ENCODE results near the gene FARP1.

Gene FARP1

DNA sequence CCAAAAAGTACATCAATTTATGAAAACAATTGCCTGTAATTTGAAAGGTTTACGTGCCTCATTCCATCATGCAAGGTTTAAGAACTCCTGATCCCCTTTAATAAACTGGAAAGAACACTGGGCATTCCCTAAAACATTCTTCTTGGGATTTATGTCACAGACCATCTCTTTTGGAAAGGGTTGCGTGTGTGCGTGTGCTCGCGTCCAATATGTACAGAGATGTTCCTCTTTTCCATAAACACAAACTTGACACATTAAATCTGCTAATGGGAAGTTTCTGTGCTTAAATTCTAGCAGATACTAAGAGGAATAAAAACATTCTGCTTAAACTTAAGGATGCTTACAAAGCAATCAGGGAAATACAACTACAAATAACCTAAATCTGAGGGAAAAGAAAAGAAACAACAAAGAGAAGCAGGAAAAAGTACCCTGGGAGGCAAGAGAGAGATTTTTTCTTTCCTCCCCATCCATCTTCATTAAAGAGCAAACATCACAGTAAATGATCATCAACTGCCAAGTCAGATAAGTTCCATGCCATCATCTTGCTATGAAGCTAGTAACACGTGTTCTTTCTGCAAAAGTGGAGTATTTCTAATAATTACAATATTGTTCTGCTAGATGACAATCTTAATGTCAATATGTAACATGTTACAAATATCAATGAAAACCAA, 350.3 kb downstream of the FARP1 start:
- DNase-seq: no peak

DNA sequence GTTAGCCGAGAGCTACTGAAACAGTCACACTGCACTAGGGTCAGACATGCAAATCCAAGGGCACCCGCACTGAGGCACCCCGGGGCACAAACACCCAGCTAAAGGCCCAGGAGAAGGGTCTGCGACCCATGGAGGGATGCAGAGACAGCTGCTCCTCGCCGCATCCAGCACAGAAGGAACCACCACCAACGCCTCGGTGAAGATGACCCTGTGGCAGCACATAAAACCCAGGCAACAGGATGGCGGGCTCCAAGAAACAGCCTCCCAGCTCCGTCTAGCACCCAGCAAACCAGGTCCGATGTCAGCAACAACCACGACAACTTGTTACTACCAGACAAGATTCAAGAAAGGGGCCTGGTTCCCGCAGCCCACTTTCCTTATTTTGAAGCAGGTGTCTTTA, 351.9 kb downstream of the FARP1 start:
- DNase-seq: no peak

DNA sequence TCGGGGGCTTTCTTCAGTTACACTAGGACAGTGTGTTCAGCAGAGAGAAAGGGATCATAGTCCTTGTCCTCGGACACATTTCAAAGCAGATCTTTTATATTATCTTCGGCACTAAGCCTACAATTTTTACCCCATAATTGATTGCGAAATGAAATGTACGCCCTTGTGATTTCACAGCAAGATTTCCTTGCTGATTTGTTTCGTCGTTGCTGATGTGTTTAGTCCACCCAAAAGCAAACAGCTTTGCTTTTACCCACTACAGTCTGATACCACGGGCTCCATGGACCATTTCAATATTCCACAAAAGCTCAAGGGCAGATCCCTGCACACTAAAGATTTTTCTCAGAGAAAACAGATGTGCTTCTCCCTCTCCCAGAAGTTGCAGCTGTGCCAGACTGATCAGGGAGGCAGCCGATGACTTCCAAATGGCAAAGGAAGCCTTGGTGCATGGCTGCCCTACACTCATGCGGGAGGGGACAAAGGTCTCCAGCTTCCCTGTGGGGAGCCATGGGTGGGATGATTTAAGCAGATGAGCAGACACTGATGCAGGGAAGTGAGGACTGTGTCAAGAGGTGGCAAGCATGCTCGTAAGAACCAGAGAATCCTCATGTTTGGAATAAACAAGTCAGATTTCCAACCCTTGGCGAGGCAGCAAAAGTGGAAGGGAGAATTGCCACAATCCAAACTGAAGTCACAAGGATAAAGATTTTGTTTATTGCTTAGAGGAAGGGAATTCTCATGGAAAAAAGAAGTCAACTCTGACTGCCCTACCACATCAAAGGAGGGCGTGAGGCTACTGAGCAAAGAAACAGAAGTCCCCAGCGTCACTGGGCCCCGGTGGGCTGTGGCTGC, 353.0 kb downstream of the FARP1 start:
- no peak for DNase-seq

GRCh38 chr13:98496479-98496791, 353.5 kb downstream of the FARP1 start:
- DNase-seq: no peak

GRCh38 chr13:98496966-98497365, 354.1 kb downstream of the FARP1 start:
- DNase-seq: no peak

- no peak for DNase-seq
These were observed 358.1 kb downstream of the FARP1 start for GRCh38 chr13:98500963-98501421.

DNA sequence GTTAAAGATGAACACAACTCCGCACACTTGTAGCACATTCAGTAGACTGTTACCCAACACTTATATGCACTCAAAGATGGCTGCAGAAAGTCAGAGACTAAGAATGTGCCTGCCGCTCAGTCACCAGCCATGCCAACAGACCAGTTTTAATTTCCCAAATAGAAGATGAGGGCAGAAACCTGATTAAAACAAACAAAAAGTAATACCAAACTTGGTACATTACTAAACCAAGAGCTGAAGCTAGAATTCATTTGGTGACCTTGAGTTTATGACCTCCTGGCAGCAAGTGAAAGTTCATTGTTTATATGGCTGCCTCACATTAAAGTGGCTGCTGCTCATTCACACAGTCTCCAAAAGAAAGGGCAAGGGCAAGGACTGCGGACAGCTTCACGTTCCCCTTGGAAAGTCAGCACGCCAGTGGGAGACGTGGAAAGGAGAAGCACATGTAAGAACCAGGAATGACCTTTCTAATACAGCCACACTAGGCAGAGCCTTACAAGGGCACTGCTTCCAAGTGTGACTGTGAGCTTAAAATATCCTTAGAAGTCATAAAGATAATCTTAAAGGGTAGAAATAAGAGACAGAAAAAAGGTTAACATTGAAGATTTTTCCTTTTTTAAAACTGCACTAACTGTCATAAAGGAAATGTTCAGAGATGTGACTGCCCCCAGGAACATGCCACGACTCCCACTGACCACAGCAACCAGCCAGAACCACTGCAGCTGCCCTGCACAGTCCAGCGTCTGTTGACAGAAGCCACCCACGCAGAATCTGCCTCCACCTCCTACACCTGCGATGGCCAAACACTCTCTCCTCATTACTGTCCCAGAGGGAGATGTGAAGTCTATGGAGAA, 360.5 kb downstream of the FARP1 start:
- DNase-seq: no peak

DNA sequence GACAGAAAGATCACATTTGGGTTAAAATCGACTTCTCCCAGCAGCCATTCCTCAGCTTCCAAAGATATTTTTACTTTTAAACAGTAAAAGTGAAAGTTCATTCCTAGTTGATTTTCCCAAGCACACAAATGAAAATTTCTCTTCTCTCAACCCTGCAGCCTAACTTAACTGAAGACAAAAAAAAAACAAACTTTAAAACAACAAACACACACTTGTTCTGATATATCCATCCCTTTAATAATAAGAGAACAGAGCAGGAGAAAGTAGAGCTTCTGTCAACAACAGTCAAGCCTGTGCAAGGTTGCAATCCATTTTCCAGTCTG, 361.1 kb downstream of the FARP1 start:
- no peak for DNase-seq

- no peak for DNase-seq
These were observed 361.6 kb downstream of the FARP1 start for GRCh38 chr13:98504371-98504963.

Data from stimulated activated CD4-positive, alpha-beta T cell treated with anti-CD3 and anti-CD28 coated beads, Interleukin-4, amount 100 ng/mL, for 1 hour (primary cell).